ENCODE data around the gene RELN. TPM values are rescaled to one million over a fixed set of nuclear protein-coding genes. Genes with fewer than 3 reads are reported as not detected.

Gene RELN
- total RNA-seq, 2 experiments from 2014 or later = not detected

- Histone ChIP-seq H3K4me3 (ENCODE audit: low read length) (no peak overlapping the region), H3K9me3 (ENCODE audit: control insufficient read depth in 1 of 2, insufficient read depth in 1 of 2, low read length in 2 of 2) (no peaks in the 10 kb centered on the region), H3K36me3 (ENCODE audit: insufficient read depth, low read length) (no peaks in the 10 kb centered on the region), H3K4me1 (ENCODE audit: insufficient read depth, low read length) (no peaks in the 10 kb centered on the region), H3K27ac (ENCODE audit: low read depth in 1 of 2, low read length in 2 of 2) (no peak overlapping the region), H3K27me3 (ENCODE audit: control insufficient read depth in 1 of 2, insufficient read depth in 2 of 2, low read length in 2 of 2) (no peaks in the 10 kb centered on the region)
- no peak for ATAC-seq (ENCODE audit: poor library complexity)
- no peak overlapping the region for H3K4me3 Mint-ChIP-seq
- H3K9me3 Mint-ChIP-seq = no peaks in the 10 kb centered on the region
- ChIA-PET POLR2A (no interaction called here), CTCF (no interaction called here)
- peaks cover 4% of the 10 kb centered on the region for H3K27me3 Mint-ChIP-seq
- no peaks in the 10 kb centered on the region for H3K36me3 Mint-ChIP-seq (ENCODE audit: low read depth)
- H3K4me1 Mint-ChIP-seq (ENCODE audit: low read depth) = no peaks in the 10 kb centered on the region
- DNase-seq = no peak
- intact Hi-C loops (cut with DNase I, micrococcal nuclease) = no loop called here
- TF ChIP-seq CTCF (IDR thresholded peaks at IDR 0.05) = no peak
- H3K27ac Mint-ChIP-seq = no peak overlapping the region
Observed at GRCh38 chr7:103687951-103688350, 301.5 kb downstream of the RELN start.

DNA sequence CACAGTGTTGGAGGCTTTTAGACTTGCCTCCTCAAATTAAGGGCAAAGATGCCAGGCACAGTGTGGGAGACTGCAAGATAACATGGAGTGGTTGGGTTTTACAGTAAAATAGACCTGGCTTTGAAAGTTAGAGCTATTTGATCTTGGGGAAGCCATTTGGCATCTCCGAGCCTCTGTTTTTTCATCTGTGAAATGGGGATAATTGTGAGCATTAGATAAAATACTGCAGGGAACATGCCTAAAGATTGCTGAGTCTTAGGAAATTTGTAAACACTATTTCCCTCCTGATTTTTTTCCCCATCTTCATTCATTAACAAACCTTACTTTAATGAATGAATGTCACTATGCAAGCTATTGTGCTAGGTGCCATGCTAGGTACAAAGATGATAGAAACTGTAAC is 302.2 kb downstream of the RELN start:
- Mint-ChIP-seq H3K27ac (no peak overlapping the region), H3K9me3 (no peaks in the 10 kb centered on the region), H3K4me3 (no peak overlapping the region), H3K27me3 (peaks cover 4% of the 10 kb centered on the region), H3K4me1 (ENCODE audit: low read depth) (no peaks in the 10 kb centered on the region), H3K36me3 (ENCODE audit: low read depth) (no peaks in the 10 kb centered on the region)
- ChIA-PET POLR2A (no interaction called here), CTCF (no interaction called here)
- ATAC-seq (ENCODE audit: poor library complexity) (no peak), DNase-seq (no peak)
- no peak for TF ChIP-seq CTCF (IDR thresholded peaks at IDR 0.05)
- intact Hi-C loops (cut with DNase I, micrococcal nuclease) = no loop called here
- Histone ChIP-seq H3K27ac (ENCODE audit: low read depth in 1 of 2, low read length in 2 of 2) (no peak overlapping the region), H3K4me1 (ENCODE audit: insufficient read depth, low read length) (no peaks in the 10 kb centered on the region), H3K36me3 (ENCODE audit: insufficient read depth, low read length) (no peaks in the 10 kb centered on the region), H3K27me3 (ENCODE audit: control insufficient read depth in 1 of 2, insufficient read depth in 2 of 2, low read length in 2 of 2) (no peaks in the 10 kb centered on the region), H3K4me3 (ENCODE audit: low read length) (no peak overlapping the region), H3K9me3 (ENCODE audit: control insufficient read depth in 1 of 2, insufficient read depth in 1 of 2, low read length in 2 of 2) (no peaks in the 10 kb centered on the region)

GRCh38 chr7:103686763-103687162 is 302.7 kb downstream of the RELN start:
- no peaks in the 10 kb centered on the region for H3K4me1 ChIP-seq (ENCODE audit: insufficient read depth, low read length)
- ChIA-PET POLR2A (no interaction called here), CTCF (no interaction called here)
- Mint-ChIP-seq H3K9me3 (no peaks in the 10 kb centered on the region), H3K36me3 (ENCODE audit: low read depth) (no peaks in the 10 kb centered on the region), H3K27ac (no peak overlapping the region), H3K4me3 (no peak overlapping the region), H3K27me3 (no peaks in the 10 kb centered on the region), H3K4me1 (ENCODE audit: low read depth) (no peaks in the 10 kb centered on the region)
- no peak for TF ChIP-seq CTCF (IDR thresholded peaks at IDR 0.05)
- ATAC-seq (ENCODE audit: poor library complexity) (no peak), DNase-seq (no peak)
- H3K9me3 ChIP-seq (ENCODE audit: control insufficient read depth in 1 of 2, insufficient read depth in 1 of 2, low read length in 2 of 2) = no peaks in the 10 kb centered on the region
- intact Hi-C loops (cut with DNase I, micrococcal nuclease) = no loop called here
- no peaks in the 10 kb centered on the region for H3K36me3 ChIP-seq (ENCODE audit: insufficient read depth, low read length)
- H3K27me3 ChIP-seq (ENCODE audit: control insufficient read depth in 1 of 2, insufficient read depth in 2 of 2, low read length in 2 of 2) = no peaks in the 10 kb centered on the region
- H3K4me3 ChIP-seq (ENCODE audit: low read length) = no peak overlapping the region
- no peak overlapping the region for H3K27ac ChIP-seq (ENCODE audit: low read depth in 1 of 2, low read length in 2 of 2)

Data from CD4-positive, alpha-beta T cell (primary cell).